Mesenchymal stem cell (in vitro differentiated cells and primary cell): ENCODE data around the gene HERC3.

ENCODE experiments used
- DNase-seq: peaks from one replicate; pipeline ENCODE4 v3.0.0-alpha.2; 2013
- H2AFZ ChIP-seq: one replicate; pipeline ENCODE4 v1.6.1; 2013; ENCODE audit warnings: low read depth, mild to moderate bottlenecking, control low read depth, inconsistent platforms, low read length, moderate library complexity
- H2AK5ac ChIP-seq: 2 replicates; pipeline ENCODE4 v1.6.1; 2013; ENCODE audit warnings: low read length, moderate library complexity, mild to moderate bottlenecking, inconsistent platforms; ENCODE audit not compliant: severe bottlenecking
- H2BK120ac ChIP-seq: one replicate; pipeline ENCODE4 v1.6.1; 2013; ENCODE audit warnings: low read depth, mild to moderate bottlenecking, inconsistent platforms, low read length, moderate library complexity
- H2BK12ac ChIP-seq, 2 experiments: one replicate each; pipeline ENCODE4 v1.6.1; 2013; ENCODE audit warnings: inconsistent platforms in 2 of 2, low read length in 2 of 2, mild to moderate bottlenecking in 2 of 2, moderate library complexity in 2 of 2, control low read depth in 1 of 2
- H2BK15ac ChIP-seq: one replicate; pipeline ENCODE4 v1.6.1; 2013; ENCODE audit warnings: mild to moderate bottlenecking, low read depth, inconsistent platforms; ENCODE audit not compliant: poor library complexity, severe bottlenecking
- H2BK5ac ChIP-seq: 2 replicates; pipeline ENCODE4 v1.6.1; 2013; ENCODE audit warnings: low read depth, mild to moderate bottlenecking, low read length, control low read depth, inconsistent platforms; ENCODE audit not compliant: poor library complexity, severe bottlenecking
- H3K14ac ChIP-seq, 2 experiments: one replicate each; pipeline ENCODE4 v1.6.1; 2013; ENCODE audit warnings: inconsistent platforms in 2 of 2, low read length in 2 of 2, control low read depth in 1 of 2, mild to moderate bottlenecking in 1 of 2, moderate library complexity in 1 of 2
- H3K18ac ChIP-seq, 2 experiments: one replicate each; pipeline ENCODE4 v1.6.1; 2013; ENCODE audit warnings: inconsistent platforms in 2 of 2, low read length in 2 of 2, control low read depth in 1 of 2, low read depth in 1 of 2, mild to moderate bottlenecking in 1 of 2
- H3K23ac ChIP-seq, 2 experiments: one replicate each; pipeline ENCODE4 v1.6.1; 2013; ENCODE audit warnings: inconsistent platforms in 2 of 2, low read length in 2 of 2, mild to moderate bottlenecking in 2 of 2, moderate library complexity in 2 of 2, control low read depth in 1 of 2
- H3K27ac ChIP-seq: 2 replicates; pipeline ENCODE4 v1.5.1; 2013; ENCODE audit warnings: mild to moderate bottlenecking, moderate library complexity, low read length, control low read depth, inconsistent platforms; ENCODE audit not compliant: poor library complexity, severe bottlenecking
- H3K27me3 ChIP-seq, 2 experiments: 2 replicates each; pipeline versions ENCODE4 v1.6.1 to v1.7.0; 2013; ENCODE audit warnings: low read length in 2 of 2, mild to moderate bottlenecking in 2 of 2, moderate library complexity in 2 of 2, control low read depth in 1 of 2, inconsistent platforms in 1 of 2; ENCODE audit not compliant: control insufficient read depth in 1 of 2, insufficient read depth in 1 of 2
- H3K36me3 ChIP-seq, 2 experiments: 2 replicates each; pipeline versions ENCODE4 v1.6.1 to v1.7.0; 2013; ENCODE audit warnings: low read length in 2 of 2, control low read depth in 1 of 2, inconsistent platforms in 1 of 2, low read depth in 1 of 2, mild to moderate bottlenecking in 1 of 2; ENCODE audit not compliant: insufficient read depth in 2 of 2, control insufficient read depth in 1 of 2
- H3K4ac ChIP-seq, 2 experiments: one replicate each; pipeline ENCODE4 v1.6.1; 2013; ENCODE audit warnings: inconsistent platforms in 2 of 2, low read length in 2 of 2, mild to moderate bottlenecking in 2 of 2, moderate library complexity in 2 of 2, control low read depth in 1 of 2, low read depth in 1 of 2
- H3K4me1 ChIP-seq: 2 replicates; pipeline ENCODE4 v1.6.1; 2013; ENCODE audit warnings: low read depth, low read length, control low read depth; ENCODE audit not compliant: control insufficient read depth, insufficient read depth
- H3K4me2 ChIP-seq: 2 replicates; pipeline ENCODE4 v1.6.1; 2013; ENCODE audit warnings: low read length, mild to moderate bottlenecking, inconsistent platforms; ENCODE audit not compliant: poor library complexity, severe bottlenecking
- H3K4me3 ChIP-seq, 2 experiments: 2 replicates each; pipeline versions ENCODE4 v1.5.1 to v1.7.0; 2013; ENCODE audit warnings: low read length in 2 of 2, mild to moderate bottlenecking in 2 of 2, control low read depth in 1 of 2, low read depth in 1 of 2; ENCODE audit not compliant: insufficient read depth in 1 of 2
- H3K79me1 ChIP-seq: replicated peaks from 2 replicates; pipeline ENCODE4 v1.6.1; 2013; ENCODE audit warnings: mild to moderate bottlenecking, control low read depth, low read length, inconsistent platforms; ENCODE audit not compliant: poor library complexity, severe bottlenecking
- H3K9ac ChIP-seq: 2 replicates; pipeline ENCODE4 v1.7.0; 2013; ENCODE audit warnings: mild to moderate bottlenecking, low read length, moderate library complexity
- H3K9me3 ChIP-seq: 2 replicates; pipeline ENCODE4 v1.7.0; 2013; ENCODE audit warnings: mild to moderate bottlenecking, low read length; ENCODE audit not compliant: control insufficient read depth
- H4K8ac ChIP-seq: one replicate; pipeline ENCODE4 v1.6.1; 2013; ENCODE audit warnings: inconsistent platforms, mild to moderate bottlenecking, low read length, moderate library complexity
- H4K91ac ChIP-seq: one replicate; pipeline ENCODE4 v1.6.1; 2013; ENCODE audit warnings: mild to moderate bottlenecking, low read length, inconsistent platforms
- WGBS: methylation state at CpG from one replicate; pipeline ENCODE4 v1.1.7; 2013; ENCODE audit warnings: mixed read lengths; 5-methylcytosine and 5-hydroxymethylcytosine counted together

Gene HERC3

GRCh38 chr4:88649716-88650115 lies 57.4 kb downstream of the HERC3 start:
- Histone ChIP-seq H3K4me3 (no peak overlapping the region), H4K8ac (no peak overlapping the region), H3K23ac (no peak overlapping the region), H4K91ac (no peak overlapping the region), H3K4ac (no peak overlapping the region), H3K79me1 (peaks cover 7% of the 10 kb centered on the region), H2BK5ac (no peak overlapping the region), H2AFZ (no peak overlapping the region), H3K4me2 (no peak overlapping the region), H3K27me3 (no peaks in the 10 kb centered on the region), H2AK5ac (no peak overlapping the region), H3K9ac (no peak overlapping the region), H2BK12ac (no peak overlapping the region), H3K9me3 (no peaks in the 10 kb centered on the region), H3K27ac (no peak overlapping the region), H3K18ac (no peak overlapping the region), H2BK15ac (no peak overlapping the region), H3K36me3 (peaks cover 0 to 16% of the 10 kb centered on the region in 2 experiments), H3K14ac (no peak overlapping the region), H3K4me1 (no peaks in the 10 kb centered on the region), H2BK120ac (no peak overlapping the region)
- DNase-seq = no peak
- 98% methylated on average over 2 of the region's 3 CpGs for WGBS

GRCh38 chr4:88653371-88653946 lies 61.2 kb downstream of the HERC3 start:
- Histone ChIP-seq H3K14ac (no peak overlapping the region), H3K4me2 (no peak overlapping the region), H2BK12ac (no peak overlapping the region), H2BK120ac (no peak overlapping the region), H3K4me1 (no peaks in the 10 kb centered on the region), H3K9me3 (no peaks in the 10 kb centered on the region), H4K91ac (no peak overlapping the region), H2BK15ac (no peak overlapping the region), H2AFZ (no peak overlapping the region), H2BK5ac (no peak overlapping the region), H3K36me3 (peaks cover 0 to 43% of the 10 kb centered on the region in 2 experiments), H3K18ac (no peak overlapping the region), H4K8ac (no peak overlapping the region), H3K9ac (no peak overlapping the region), H3K23ac (no peak overlapping the region), H3K27me3 (no peaks in the 10 kb centered on the region), H3K4ac (no peak overlapping the region), H2AK5ac (no peak overlapping the region), H3K27ac (no peak overlapping the region), H3K4me3 (no peak overlapping the region), H3K79me1 (peaks cover 4% of the 10 kb centered on the region)
- WGBS = 88% methylated on average over 4 of the region's 4 CpGs
- no peak for DNase-seq

- Histone ChIP-seq H3K23ac (no peak overlapping the region), H3K4me3 (no peak overlapping the region), H3K4ac (no peak overlapping the region), H3K9me3 (no peaks in the 10 kb centered on the region), H4K91ac (no peak overlapping the region), H3K9ac (no peak overlapping the region), H3K4me1 (no peaks in the 10 kb centered on the region), H3K18ac (no peak overlapping the region), H2BK12ac (no peak overlapping the region), H3K27me3 (no peaks in the 10 kb centered on the region), H3K14ac (no peak overlapping the region), H2AK5ac (no peak overlapping the region), H2BK120ac (no peak overlapping the region), H3K27ac (no peak overlapping the region), H2BK5ac (no peak overlapping the region), H4K8ac (no peak overlapping the region), H3K4me2 (no peak overlapping the region), H3K79me1 (no peaks in the 10 kb centered on the region), H2AFZ (no peak overlapping the region), H3K36me3 (peaks cover 0 to 43% of the 10 kb centered on the region in 2 experiments), H2BK15ac (no peak overlapping the region)
- WGBS = 93% methylated on average over 3 of the region's 3 CpGs
- no peak for DNase-seq
Measured at GRCh38 chr4:88655226-88655625, 62.9 kb downstream of the HERC3 start.

DNA sequence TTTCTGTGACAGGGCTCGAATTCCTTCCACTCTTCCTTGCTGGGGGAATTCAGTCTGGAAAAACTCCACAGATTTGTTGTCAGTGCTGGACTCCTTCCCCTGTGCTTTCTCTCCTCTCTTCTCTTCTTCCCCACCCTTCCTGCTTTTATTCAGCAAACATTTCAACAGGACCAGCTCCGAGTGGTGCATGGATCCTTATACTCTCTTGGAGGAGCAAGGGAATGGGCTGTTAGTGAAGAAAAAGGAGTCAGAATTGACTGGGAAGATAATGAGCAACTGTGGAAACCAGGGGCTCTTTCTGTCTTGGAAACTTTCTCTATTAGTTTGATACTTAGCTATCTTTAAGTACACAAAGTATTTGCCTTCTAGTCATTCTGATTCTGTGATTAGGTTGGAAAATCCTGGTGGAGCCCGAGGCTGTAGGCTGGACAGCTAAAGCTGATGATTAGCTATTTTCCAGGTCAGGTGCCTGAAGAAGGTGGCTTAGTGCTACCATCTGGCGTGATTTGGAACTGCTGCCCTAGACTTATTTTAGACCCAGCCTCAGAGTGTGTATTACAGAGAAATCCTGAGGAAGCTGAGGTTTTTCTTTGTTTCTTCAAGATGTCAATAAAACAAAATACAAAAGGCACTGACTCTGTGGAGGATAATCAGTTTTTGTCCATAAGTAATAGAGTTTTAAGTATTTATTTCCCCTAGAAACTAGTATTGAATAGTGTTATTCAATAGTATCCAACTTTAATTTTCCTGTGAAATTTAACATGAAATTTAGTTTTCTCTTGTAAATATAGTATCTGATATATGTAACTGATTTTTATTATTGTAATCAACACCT lies 67.0 kb downstream of the HERC3 start:
- peaks cover 4% of the 10 kb centered on the region for H3K4me1 ChIP-seq
- H2BK12ac ChIP-seq = peak overlapping the region in 1 of 2 experiments; percentile 28
- no peak overlapping the region for H4K91ac ChIP-seq
- peak overlapping the region; percentile 30 for H3K27ac ChIP-seq
- H3K9ac ChIP-seq = peak overlapping the region; percentile 51
- 46% methylated on average over 4 of the region's 4 CpGs for WGBS
- H3K4me3 ChIP-seq = no peak overlapping the region
- H3K36me3 ChIP-seq = peaks cover 0 to 30% of the 10 kb centered on the region in 2 experiments
- no peak overlapping the region for H3K23ac ChIP-seq
- H2BK15ac ChIP-seq = no peak overlapping the region
- H2BK120ac ChIP-seq = no peak overlapping the region
- no peak overlapping the region for H2BK5ac ChIP-seq
- H3K4ac ChIP-seq = no peak overlapping the region
- peak; percentile 70 for DNase-seq
- no peak overlapping the region for H4K8ac ChIP-seq
- H3K27me3 ChIP-seq = no peaks in the 10 kb centered on the region
- H3K18ac ChIP-seq = peak overlapping the region in 1 of 2 experiments; percentile 39
- no peak overlapping the region for H3K14ac ChIP-seq
- H3K4me2 ChIP-seq = no peak overlapping the region
- no peak overlapping the region for H2AFZ ChIP-seq
- no peaks in the 10 kb centered on the region for H3K9me3 ChIP-seq
- no peaks in the 10 kb centered on the region for H3K79me1 ChIP-seq
- H2AK5ac ChIP-seq = peak overlapping the region; percentile 16
